AG09319 (cell line): ENCODE measurements around the gene CAMTA1.

Source experiments
- DNase-seq: peaks from one replicate; pipeline ENCODE4 v3.0.0-alpha.2; 2010; ENCODE audit warnings: low read depth; ENCODE audit errors: extremely low read depth
- TF ChIP-seq, protein P1 (sequence below): IDR thresholded peaks from 2 replicates; pipeline ENCODE4 v1.5.1; 2011; ENCODE audit warnings: low read depth, mild to moderate bottlenecking, inconsistent platforms, low read length, moderate library complexity

The CAMTA1 gene

DNA sequence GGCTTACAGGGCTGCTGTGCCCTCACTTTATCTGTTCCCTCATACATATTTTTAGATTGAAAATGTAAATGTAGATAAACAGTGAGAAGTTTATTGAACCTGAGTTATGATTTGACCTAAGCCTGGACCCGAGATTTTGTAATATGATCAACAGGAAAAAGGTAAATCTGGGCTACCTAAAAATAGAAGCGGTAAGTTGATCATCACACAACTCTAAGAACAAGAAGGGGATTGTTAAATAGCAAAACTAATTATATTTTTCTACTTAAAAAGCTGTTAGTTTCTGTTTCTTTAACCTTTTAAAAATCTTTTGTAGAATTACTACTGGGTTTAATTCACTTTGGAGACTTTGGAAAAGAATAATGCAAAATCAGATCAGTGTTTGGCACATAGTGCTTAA is 35.6 kb downstream of the CAMTA1 start:
- TF ChIP-seq, protein P1, sequence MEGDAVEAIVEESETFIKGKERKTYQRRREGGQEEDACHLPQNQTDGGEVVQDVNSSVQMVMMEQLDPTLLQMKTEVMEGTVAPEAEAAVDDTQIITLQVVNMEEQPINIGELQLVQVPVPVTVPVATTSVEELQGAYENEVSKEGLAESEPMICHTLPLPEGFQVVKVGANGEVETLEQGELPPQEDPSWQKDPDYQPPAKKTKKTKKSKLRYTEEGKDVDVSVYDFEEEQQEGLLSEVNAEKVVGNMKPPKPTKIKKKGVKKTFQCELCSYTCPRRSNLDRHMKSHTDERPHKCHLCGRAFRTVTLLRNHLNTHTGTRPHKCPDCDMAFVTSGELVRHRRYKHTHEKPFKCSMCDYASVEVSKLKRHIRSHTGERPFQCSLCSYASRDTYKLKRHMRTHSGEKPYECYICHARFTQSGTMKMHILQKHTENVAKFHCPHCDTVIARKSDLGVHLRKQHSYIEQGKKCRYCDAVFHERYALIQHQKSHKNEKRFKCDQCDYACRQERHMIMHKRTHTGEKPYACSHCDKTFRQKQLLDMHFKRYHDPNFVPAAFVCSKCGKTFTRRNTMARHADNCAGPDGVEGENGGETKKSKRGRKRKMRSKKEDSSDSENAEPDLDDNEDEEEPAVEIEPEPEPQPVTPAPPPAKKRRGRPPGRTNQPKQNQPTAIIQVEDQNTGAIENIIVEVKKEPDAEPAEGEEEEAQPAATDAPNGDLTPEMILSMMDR: no peak
- no peak for DNase-seq

DNA sequence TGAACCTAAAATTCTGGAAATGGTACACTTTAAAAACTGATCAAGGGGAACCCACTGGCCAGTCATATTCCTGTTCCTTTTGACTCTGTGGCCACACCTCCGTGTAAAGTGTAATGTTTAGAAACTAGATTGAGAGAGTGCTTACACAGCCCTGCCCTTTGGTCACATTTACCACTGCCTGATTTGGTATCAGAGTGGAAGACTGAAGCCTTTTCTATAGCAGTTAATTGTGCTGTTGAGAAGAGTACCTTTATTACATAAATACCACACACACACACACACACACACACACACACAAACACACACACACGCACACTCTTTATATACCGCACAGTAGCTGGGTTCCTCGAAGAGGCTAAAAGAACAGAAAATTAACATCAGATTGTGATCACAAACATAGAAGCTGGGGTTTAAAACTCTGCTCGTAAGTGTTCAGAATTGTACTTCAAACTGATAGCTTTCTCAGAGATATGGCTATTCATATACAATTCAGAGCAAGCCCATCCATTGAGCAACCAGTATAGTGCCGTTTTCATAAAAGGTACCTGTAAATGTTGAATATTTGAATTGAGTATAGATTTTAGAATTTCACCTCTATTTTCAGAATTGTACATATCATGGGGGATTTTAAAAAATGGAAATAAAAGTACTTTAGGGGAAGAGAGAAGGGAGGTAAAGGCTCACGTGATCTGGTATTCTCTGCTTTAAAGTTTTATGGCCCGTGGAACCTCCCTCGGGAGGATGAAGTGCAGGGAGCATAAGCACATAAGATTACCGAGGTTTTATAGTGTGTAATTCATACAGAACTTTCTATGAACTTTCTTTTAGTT is 37.5 kb downstream of the CAMTA1 start:
- TF ChIP-seq, protein P1: no peak

DNA sequence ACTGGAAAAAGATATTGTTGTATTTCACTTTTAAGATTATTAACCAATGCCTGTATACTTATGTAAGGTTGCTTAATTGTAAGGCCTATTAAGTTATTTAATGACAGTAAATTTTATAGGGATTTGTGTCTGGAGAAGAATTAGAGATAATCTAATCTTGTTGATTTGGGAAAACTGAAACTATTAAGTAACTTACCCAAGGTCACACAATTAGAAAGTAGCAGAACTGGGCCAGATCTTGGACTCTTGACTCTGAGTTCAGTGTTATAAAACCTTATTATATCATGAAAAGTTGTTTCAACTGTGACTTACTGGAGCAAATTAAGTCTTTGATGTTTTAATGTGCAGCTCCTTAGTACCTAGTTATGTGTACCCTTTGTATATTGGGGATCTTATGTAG is 38.5 kb downstream of the CAMTA1 start:
- TF ChIP-seq, protein P1: no peak

More for the DNA sequence above, 37.5 kb downstream of the CAMTA1 start:
- DNase-seq: no peak

DNA sequence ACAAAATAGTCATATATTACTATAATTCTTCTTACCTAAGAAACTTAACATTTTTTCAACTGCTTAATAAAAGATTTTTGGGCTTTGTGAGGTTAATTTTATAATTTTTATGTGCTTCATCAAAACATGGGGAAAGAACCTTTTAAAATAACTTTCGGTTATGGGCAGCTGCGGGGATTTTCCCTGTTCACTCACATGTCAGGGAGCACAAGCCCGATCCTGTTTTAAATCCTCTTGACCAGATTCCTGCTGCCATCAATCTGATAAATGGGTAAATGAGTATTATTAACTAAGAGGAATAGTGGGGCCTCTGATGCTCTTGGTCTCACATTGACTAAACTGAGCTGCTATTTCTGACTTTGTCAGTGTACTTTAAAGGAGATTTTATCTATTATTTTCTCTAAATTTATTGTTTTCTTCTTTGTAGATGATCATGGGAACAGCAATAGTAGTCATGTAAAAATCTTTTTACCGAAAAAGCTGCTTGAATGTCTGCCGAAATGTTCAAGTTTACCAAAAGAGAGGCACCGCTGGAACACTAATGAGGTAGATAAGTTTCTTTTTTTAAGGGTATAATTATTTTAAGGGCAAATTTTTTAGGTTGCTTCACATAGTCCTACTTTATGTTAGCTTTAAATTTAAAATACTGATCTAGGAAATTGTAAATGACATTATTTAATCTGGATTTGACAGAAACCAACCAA is 39.6 kb downstream of the CAMTA1 start:
- DNase-seq: no peak
- TF ChIP-seq, protein P1: no peak

More for the DNA sequence above, 38.5 kb downstream of the CAMTA1 start:
- DNase-seq: no peak

DNA sequence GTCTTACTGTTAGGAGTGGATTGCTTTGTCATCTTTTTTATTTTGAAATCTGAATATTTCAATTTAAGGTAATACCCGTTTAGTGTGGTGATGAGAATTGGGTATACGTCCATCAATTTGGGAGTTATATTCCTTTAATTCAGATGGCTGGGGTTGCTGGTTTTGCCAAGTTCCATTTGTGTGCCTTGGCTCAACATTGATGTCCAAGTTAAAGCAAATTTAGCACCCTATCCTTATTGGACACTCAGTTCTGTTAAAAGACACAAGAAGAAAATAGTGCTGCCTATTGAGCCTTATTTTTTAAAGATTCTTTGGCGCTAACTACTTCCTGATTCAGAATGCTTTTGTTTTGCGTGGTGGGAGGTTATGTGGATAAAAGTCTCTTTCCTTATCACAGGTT is 40.6 kb downstream of the CAMTA1 start:
- no peak for DNase-seq
- TF ChIP-seq, protein P1: no peak

DNA sequence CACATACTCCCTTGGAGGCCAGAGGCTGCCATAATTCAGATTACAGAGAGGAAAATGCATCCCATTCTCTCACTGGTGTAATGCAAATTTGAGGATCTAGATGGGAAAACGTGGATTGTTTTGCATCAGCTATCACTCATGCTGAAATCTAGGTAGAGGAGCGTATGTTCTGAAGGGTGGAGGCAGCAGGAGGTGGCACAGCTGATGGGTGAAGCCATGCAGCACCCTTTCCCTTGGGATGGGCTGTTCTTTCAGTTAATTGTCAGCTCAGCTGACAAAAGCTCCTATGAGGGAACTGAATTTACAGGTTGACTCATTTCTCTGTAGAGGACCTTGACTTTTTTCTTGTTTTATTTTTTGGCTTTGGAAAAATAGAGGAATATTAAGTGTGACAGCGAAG is 41.8 kb downstream of the CAMTA1 start:
- DNase-seq: no peak

More for the DNA sequence above, 41.8 kb downstream of the CAMTA1 start:
- TF ChIP-seq, protein P1: no peak
